ENCODE data around the gene OSBPL3. TPM values are rescaled to one million over a fixed set of nuclear protein-coding genes. Genes with fewer than 3 reads are reported as not detected.

Gene OSBPL3
- total and polyA plus RNA-seq, 4 donors: 0.28 to 3.0 (median 1.1) TPM

DNA sequence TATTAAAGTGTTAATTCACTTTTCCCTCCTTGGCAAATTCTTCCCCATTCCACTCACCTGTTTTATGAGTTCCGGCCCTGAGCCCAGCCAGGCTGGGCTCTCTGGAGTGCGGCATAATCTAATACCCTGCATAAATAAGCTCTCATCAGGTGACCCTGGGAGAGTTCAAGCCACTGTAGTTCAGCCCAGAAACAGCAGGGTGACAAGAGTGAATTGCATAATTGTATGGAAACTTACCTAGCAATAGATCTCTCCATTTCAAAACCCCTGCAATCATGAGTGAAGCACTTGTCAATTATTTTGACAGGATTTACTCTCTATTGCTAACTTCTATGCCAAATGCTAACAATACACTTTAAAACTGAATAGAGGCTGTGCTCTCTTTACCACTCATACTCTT lies 94.7 kb downstream of the OSBPL3 start:
- DNase-seq (ENCODE audit: low spot score): no peak
- TF ChIP-seq RXRA (IDR thresholded peaks at IDR 0.05): peak in 1 of 2 donors; percentile 29
- no peak for TF ChIP-seq CTCF (IDR thresholded peaks at IDR 0.05; ENCODE audit: low read depth, low read length, missing input control)
- TF ChIP-seq, protein P1, sequence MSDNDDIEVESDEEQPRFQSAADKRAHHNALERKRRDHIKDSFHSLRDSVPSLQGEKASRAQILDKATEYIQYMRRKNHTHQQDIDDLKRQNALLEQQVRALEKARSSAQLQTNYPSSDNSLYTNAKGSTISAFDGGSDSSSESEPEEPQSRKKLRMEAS (IDR thresholded peaks at IDR 0.05): no peak
- H3K4me3 ChIP-seq (ENCODE audit: low read depth in 1 of 3, low read length in 3 of 3): no peak overlapping the region
- H3K9ac ChIP-seq (ENCODE audit: low read depth in 1 of 2, low read length in 2 of 2): no peak overlapping the region
- WGBS: 90% methylated on average over 2 of the region's 2 CpGs
- no peaks in the 10 kb centered on the region for H3K36me3 ChIP-seq (ENCODE audit: control insufficient read depth in 4 of 4, insufficient read depth in 3 of 4, low read depth in 1 of 4, low read length in 3 of 4)
- H3K4me1 ChIP-seq (ENCODE audit: control insufficient read depth in 4 of 4, insufficient read depth in 4 of 4, low read length in 3 of 4): no peaks in the 10 kb centered on the region
- H3K27ac ChIP-seq (ENCODE audit: low read depth in 1 of 2, low read length in 2 of 2): no peak overlapping the region
- no peaks in the 10 kb centered on the region for H3K9me3 ChIP-seq (ENCODE audit: control insufficient read depth in 4 of 4, low read length in 3 of 4)
- peaks cover 0 to under 1% (median 0%) of the 10 kb centered on the region in 4 donors for H3K27me3 ChIP-seq (ENCODE audit: control insufficient read depth in 4 of 4, insufficient read depth in 4 of 4, low read length in 3 of 4)

GRCh38 chr7:24884401-24884800 lies 95.6 kb downstream of the OSBPL3 start:
- TF ChIP-seq HNF4G (IDR thresholded peaks at IDR 0.05) (no peak), NR2F2 (IDR thresholded peaks at IDR 0.05) (no peak), RAD21 (IDR thresholded peaks at IDR 0.05) (no peak), YY1 (IDR thresholded peaks at IDR 0.05) (no peak), GABPA (IDR thresholded peaks at IDR 0.05 in 1 of 2, conservative IDR thresholded peaks at IDR 0.05 in 1 of 2) (no peak), REST (IDR thresholded peaks at IDR 0.05) (no peak), FOXA2 (IDR thresholded peaks at IDR 0.05) (no peak), EGR1 (IDR thresholded peaks at IDR 0.05; ENCODE audit: low read depth in 2 of 2) (no peak), CTCF (IDR thresholded peaks at IDR 0.05; ENCODE audit: low read depth, low read length, missing input control) (no peak), SP1 (IDR thresholded peaks at IDR 0.05) (no peak), RXRA (IDR thresholded peaks at IDR 0.05) (no peak), ZBTB33 (IDR thresholded peaks at IDR 0.05) (no peak), TAF1 (conservative IDR thresholded peaks at IDR 0.05) (no peak), FOXA1 (IDR thresholded peaks at IDR 0.05) (no peak)
- TF ChIP-seq, protein P2, sequence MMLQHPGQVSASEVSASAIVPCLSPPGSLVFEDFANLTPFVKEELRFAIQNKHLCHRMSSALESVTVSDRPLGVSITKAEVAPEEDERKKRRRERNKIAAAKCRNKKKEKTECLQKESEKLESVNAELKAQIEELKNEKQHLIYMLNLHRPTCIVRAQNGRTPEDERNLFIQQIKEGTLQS (IDR thresholded peaks at IDR 0.05): no peak
- TF ChIP-seq, protein P1 (IDR thresholded peaks at IDR 0.05): no peak
- Histone ChIP-seq H3K27me3 (ENCODE audit: control insufficient read depth in 4 of 4, insufficient read depth in 4 of 4, low read length in 3 of 4) (peaks cover 0 to 4% (median 0%) of the 10 kb centered on the region in 4 donors), H3K9me3 (ENCODE audit: control insufficient read depth in 4 of 4, low read length in 3 of 4) (no peaks in the 10 kb centered on the region), H3K4me1 (ENCODE audit: control insufficient read depth in 4 of 4, insufficient read depth in 4 of 4, low read length in 3 of 4) (no peaks in the 10 kb centered on the region), H3K4me3 (ENCODE audit: low read depth in 1 of 3, low read length in 3 of 3) (no peak overlapping the region), H3K9ac (ENCODE audit: low read depth in 1 of 2, low read length in 2 of 2) (no peak overlapping the region), H3K36me3 (ENCODE audit: control insufficient read depth in 4 of 4, insufficient read depth in 3 of 4, low read depth in 1 of 4, low read length in 3 of 4) (no peaks in the 10 kb centered on the region), H3K27ac (ENCODE audit: low read depth in 1 of 2, low read length in 2 of 2) (no peak overlapping the region)
- DNase-seq (ENCODE audit: low spot score): no peak
- WGBS: 75% methylated on average over 6 of the region's 6 CpGs

All from liver (tissue), 9 donors.